Right cardiac atrium (tissue), 5 donors: Measurements from ENCODE around the gene PDLIM5. TPM values are rescaled to one million over a fixed set of nuclear protein-coding genes. Genes with fewer than 3 reads are reported as not detected.
"Not testable (repeated sequence)": the region's sequence is repeated elsewhere in the genome, so short reads cannot be mapped to it uniquely, and the experiment has no call there.

ENCODE experiments used
- ATAC-seq, 2 donors: fragments of 200-7000 bp; cut with Tn5 transposase; one replicate each; pipeline versions ENCODE4 v1.8.0 to v1.9.1; 2020; ENCODE audit warnings: moderate library complexity in 2 of 2, mild to moderate bottlenecking in 1 of 2
- DNase-seq, 3 donors: peaks; one replicate each; pipeline ENCODE4 v3.0.0-alpha.2; 2020
- H3K27ac ChIP-seq: one replicate; pipeline ENCODE4 v1.5.1; 2013; ENCODE audit warnings: mild to moderate bottlenecking, low read length, control low read depth, moderate library complexity
- H3K27me3 ChIP-seq: one replicate; pipeline ENCODE4 v1.6.1; 2013; ENCODE audit not compliant: control insufficient read depth, insufficient read depth
- H3K4me1 ChIP-seq: one replicate; pipeline ENCODE4 v1.6.1; 2013; ENCODE audit warnings: low read length; ENCODE audit not compliant: control insufficient read depth, insufficient read depth
- H3K4me3 ChIP-seq: one replicate; pipeline ENCODE4 v1.5.1; 2013; ENCODE audit warnings: low read length, control low read depth
- H3K9me3 ChIP-seq: one replicate; pipeline ENCODE4 v1.6.1; 2013; ENCODE audit warnings: low read length; ENCODE audit not compliant: control insufficient read depth
- WGBS: extraction: QIAGEN DNeasy Blood & Tissue Kit; methylation state at CpG from one replicate; pipeline ENCODE4 v1.1.7; 2013; 5-methylcytosine and 5-hydroxymethylcytosine counted together
- intact Hi-C, 4 donors: fragments of 100-400 bp; cut with DNase I; formaldehyde crosslinking; loops; one replicate each; pipeline versions ENCODE4 v1.11.0 to v1.14.0; 2022 to 2023
- polyA plus RNA-seq: library from polyadenylated mRNA; stranded (reverse); fragments of 200-250 nt; gene quantifications from one replicate; pipeline ENCODE4 v1.2.3, GENCODE V29; 2013
- total RNA-seq, 4 donors: library from RNA; stranded (reverse); fragmentation: NEBNext Ultra II Directional; extraction: Animal tissue kit (Norgen Biotek cat#: 25700); gene quantifications; one replicate each; pipeline ENCODE4 v1.2.1, GENCODE V29; 2021
- donor health status: healthy with polysubstance abuse.
- donor health status: DM: no; HTN: yes; CAD: no.
- donor health status: DM: no; HTN: no; CAD: no.
- donor health status: DM: no; HTN: yes; CAD: no; lungs with severe emphysema.
- donor health status: DM: yes; HTN: yes; CAD: no.

The PDLIM5 gene
- total and polyA plus RNA-seq, 5 donors, result 407 to 778 (median 528) TPM

- 47% methylated on average over 5 of the region's 5 CpGs for WGBS
- intact Hi-C loops, result no loop called here
- Histone ChIP-seq H3K4me3 (no peak overlapping the region), H3K27me3 (no peaks in the 10 kb centered on the region), H3K9me3 (no peaks in the 10 kb centered on the region), H3K4me1 (peaks cover 2% of the 10 kb centered on the region), H3K27ac (no peak overlapping the region)
- no peak for ATAC-seq
- no peak for DNase-seq
Observed at GRCh38 chr4:94650134-94650495, 198.4 kb downstream of the PDLIM5 start.

DNA sequence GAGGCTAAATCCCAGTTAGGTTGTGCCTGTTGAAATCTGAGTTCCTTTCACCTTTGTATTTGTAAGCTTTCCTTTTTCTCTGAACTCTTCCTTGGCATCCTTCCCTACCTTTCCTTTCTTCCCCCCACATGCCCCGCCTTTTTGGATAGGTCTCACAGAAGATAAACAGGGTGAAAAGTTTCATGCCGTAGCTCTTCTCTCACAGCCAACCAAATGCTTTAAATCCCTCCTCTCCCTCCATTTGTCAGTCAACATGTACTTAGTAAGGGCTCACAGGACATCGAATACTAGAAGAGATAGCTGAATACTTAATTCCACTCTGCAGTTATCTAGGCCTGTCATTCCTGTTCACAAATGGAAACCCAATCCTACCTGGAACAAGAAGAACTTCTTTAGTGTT is 198.9 kb downstream of the PDLIM5 start:
- no peak overlapping the region for H3K27ac ChIP-seq
- no peaks in the 10 kb centered on the region for H3K27me3 ChIP-seq
- ATAC-seq, result peak; percentile 47 to 83
- no peak for DNase-seq
- 42% methylated on average over 3 of the region's 3 CpGs for WGBS
- H3K4me3 ChIP-seq, result no peak overlapping the region
- peaks cover 2% of the 10 kb centered on the region for H3K4me1 ChIP-seq
- intact Hi-C loops, result no loop called here
- H3K9me3 ChIP-seq, result no peaks in the 10 kb centered on the region

GRCh38 chr4:94653095-94653649 is 201.4 kb downstream of the PDLIM5 start:
- 58% methylated on average over 3 of the region's 3 CpGs for WGBS

DNA sequence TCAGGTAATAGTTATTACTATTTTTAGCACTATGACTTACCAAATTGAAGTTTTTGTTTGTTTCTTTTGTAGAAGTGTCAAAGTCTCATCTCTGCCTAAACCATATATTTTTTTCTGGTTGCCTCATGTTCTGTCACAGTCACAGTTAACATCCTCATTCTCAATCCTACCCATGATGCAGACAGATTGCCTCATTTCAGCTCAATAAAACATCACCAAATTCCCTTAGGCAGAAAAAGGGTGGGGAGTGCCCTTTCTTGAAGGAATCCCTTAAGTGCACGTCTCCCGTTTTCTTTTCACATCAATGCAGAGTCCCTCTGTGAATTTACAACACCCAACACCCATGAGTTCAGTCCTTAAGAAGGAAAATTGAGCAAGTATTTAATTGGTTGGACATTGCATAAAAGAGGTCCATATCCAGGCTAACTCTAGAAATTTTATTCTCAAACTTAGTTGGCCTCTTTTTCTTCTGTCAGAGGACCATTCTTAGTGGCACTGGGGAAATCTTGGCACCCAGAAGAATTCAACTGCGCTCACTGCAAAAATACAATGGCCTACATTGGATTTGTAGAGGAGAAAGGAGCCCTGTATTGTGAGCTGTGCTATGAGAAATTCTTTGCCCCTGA is 202.4 kb downstream of the PDLIM5 start:
- intact Hi-C loops, result no loop called here
- ATAC-seq (no peak), DNase-seq (no peak)
- no peak overlapping the region for H3K4me3 ChIP-seq
- no peaks in the 10 kb centered on the region for H3K9me3 ChIP-seq
- peaks cover 2% of the 10 kb centered on the region for H3K4me1 ChIP-seq
- WGBS, result 88% methylated on average over 3 of the region's 3 CpGs
- H3K27me3 ChIP-seq, result no peaks in the 10 kb centered on the region
- no peak overlapping the region for H3K27ac ChIP-seq

More at GRCh38 chr4:94653095-94653649, 201.4 kb downstream of the PDLIM5 start:
- H3K27me3 ChIP-seq, result no peaks in the 10 kb centered on the region
- no peak for DNase-seq
- no peak overlapping the region for H3K27ac ChIP-seq
- H3K4me1 ChIP-seq, result peaks cover 2% of the 10 kb centered on the region
- no peak for ATAC-seq
- intact Hi-C loops, result no loop called here
- no peak overlapping the region for H3K4me3 ChIP-seq
- H3K9me3 ChIP-seq, result no peaks in the 10 kb centered on the region

DNA sequence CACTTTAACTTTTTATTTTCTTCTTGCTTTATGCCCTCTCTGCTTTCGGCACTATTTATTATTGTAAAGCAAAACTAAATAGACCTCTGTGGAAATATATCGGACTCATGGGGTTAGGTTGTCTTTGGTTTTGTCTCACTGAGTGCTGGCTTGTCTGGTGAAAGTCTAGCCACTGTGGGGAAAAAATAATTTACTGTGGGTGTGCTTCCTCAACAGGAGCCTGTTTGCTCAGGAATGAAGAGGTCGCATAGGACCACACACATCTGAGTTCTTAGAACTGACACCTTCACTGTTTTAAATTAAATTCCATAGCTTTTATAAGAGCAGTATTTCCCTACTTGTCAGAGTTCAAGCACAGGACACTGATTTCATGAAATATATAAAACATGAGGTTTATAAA is 203.0 kb downstream of the PDLIM5 start:
- H3K9me3 ChIP-seq, result no peaks in the 10 kb centered on the region
- H3K27me3 ChIP-seq, result no peaks in the 10 kb centered on the region
- H3K4me1 ChIP-seq, result peaks cover 2% of the 10 kb centered on the region
- intact Hi-C loops, result no loop called here
- no peak overlapping the region for H3K4me3 ChIP-seq
- H3K27ac ChIP-seq, result no peak overlapping the region
- DNase-seq (no peak), ATAC-seq (no peak)
- WGBS, result 93% methylated on average over 3 of the region's 3 CpGs

DNA sequence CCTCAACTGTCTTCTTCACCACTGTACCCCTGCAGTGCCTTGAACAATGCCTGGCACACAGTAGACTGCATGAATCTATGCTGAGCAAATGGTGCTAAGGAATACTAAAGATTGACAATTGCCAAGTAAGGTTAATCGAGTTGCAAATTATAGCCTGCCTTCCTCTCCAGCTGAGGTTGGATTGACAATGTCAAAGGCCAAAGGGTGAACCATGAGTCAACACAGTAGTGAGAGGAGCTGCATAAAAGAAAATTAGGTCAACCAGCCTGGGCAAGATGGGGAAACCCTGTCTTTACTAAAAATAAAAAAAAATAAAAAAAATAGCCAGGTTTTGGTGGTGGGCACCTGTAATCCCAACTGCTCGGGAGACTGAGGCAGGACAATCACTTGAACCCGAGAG is 208.9 kb downstream of the PDLIM5 start:
- no peak overlapping the region for H3K27ac ChIP-seq
- intact Hi-C loops, result no loop called here
- H3K4me3 ChIP-seq, result no peak overlapping the region
- DNase-seq, result no peak
- H3K27me3 ChIP-seq, result no peaks in the 10 kb centered on the region
- H3K9me3 ChIP-seq, result no peaks in the 10 kb centered on the region
- H3K4me1 ChIP-seq, result no peaks in the 10 kb centered on the region
- no peak for ATAC-seq
- WGBS, result 72% methylated on average over 3 of the region's 3 CpGs

GRCh38 chr4:94665021-94665420 is 213.3 kb downstream of the PDLIM5 start:
- DNase-seq, H3K4me3 ChIP-seq, H3K4me1 ChIP-seq, H3K27ac ChIP-seq, H3K27me3 ChIP-seq, intact Hi-C loops, H3K9me3 ChIP-seq, ATAC-seq: not testable (repeated sequence)
- WGBS, result 96% methylated on average over 5 of the region's 5 CpGs

GRCh38 chr4:94665500-94666404 is 214.0 kb downstream of the PDLIM5 start:
- no peaks in the 10 kb centered on the region for H3K4me1 ChIP-seq
- 80% methylated on average over 3 of the region's 3 CpGs for WGBS
- no peak overlapping the region for H3K4me3 ChIP-seq
- H3K27me3 ChIP-seq, result no peaks in the 10 kb centered on the region
- intact Hi-C loops, result no loop called here
- ATAC-seq (no peak), DNase-seq (no peak)
- no peak overlapping the region for H3K27ac ChIP-seq
- no peaks in the 10 kb centered on the region for H3K9me3 ChIP-seq

DNA sequence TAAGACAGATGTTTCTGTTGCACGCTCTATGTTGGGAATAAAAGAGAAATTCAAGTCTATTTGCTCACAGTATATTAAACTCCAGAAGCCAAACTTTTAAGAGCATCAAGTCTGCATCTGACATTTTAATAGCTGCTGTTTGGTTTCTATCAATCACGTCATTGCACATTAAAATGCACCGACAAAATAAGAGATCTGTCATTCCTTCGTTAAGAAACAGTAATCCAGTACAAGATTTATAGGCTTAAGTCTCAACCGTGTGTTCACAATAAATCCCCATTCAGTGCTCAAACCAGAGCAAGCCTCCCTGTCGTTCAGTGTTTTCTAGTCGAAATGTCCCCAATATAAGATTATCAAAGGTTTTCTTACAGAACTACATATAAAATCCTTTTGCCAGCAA is 217.0 kb downstream of the PDLIM5 start:
- ATAC-seq (no peak), DNase-seq (no peak)
- Histone ChIP-seq H3K4me1 (no peaks in the 10 kb centered on the region), H3K27ac (no peak overlapping the region), H3K27me3 (no peaks in the 10 kb centered on the region), H3K4me3 (no peak overlapping the region), H3K9me3 (no peaks in the 10 kb centered on the region)
- WGBS, result 93% methylated on average over 7 of the region's 7 CpGs
- intact Hi-C loops, result no loop called here

DNA sequence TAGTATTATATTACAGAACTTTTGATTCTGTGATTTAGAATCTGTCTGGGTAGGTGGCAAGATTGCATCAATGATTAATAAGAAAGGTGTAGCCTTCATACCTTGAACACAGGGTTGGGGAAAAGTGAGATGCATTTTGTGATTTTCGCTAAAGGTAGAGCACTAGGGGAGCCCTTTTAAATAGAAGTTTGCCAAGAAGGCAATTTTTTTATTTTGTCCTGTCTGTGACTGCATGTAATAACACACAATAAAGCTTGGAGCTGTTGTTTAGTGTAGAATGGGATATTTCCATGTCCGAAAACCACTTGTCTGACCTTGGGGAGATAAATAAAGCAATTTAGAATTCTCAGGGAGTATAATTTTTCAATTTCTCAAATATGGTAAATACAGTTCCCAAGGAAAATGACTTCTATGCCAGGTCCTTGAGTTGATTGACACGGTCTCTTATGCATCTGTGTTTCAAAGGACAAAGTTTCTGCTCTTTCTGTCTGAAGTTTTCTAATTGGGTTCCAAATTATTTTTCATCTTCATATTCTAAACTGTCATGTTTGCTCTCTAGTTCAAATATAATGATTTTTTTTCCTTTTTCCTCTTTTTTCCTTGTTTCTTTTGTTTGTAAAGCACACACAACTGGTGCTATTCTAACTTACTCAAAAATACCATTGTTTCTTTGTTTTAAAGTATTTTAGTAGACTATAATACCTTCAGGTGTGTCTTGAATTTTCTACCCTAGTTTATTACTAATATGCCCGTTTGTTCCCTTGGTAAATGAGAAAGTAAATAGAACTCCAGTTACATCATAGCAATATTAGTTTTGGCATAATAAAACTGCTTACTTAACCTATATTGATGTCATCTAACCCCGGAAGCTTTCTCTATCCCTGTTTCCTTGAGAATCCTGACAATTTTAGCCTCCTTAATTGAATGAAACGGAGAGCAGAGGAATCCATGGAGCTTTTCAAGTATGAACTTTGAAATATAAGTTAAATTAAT is 218.2 kb downstream of the PDLIM5 start:
- Histone ChIP-seq H3K27me3 (no peaks in the 10 kb centered on the region), H3K9me3 (no peaks in the 10 kb centered on the region), H3K27ac (no peak overlapping the region), H3K4me3 (no peak overlapping the region), H3K4me1 (no peaks in the 10 kb centered on the region)
- DNase-seq, result no peak
- no peak for ATAC-seq
- intact Hi-C loops, result no loop called here
- WGBS, result 80% methylated on average over 6 of the region's 6 CpGs
